Measurements from ENCODE around the gene PCMTD2.

Gene PCMTD2

DNA sequence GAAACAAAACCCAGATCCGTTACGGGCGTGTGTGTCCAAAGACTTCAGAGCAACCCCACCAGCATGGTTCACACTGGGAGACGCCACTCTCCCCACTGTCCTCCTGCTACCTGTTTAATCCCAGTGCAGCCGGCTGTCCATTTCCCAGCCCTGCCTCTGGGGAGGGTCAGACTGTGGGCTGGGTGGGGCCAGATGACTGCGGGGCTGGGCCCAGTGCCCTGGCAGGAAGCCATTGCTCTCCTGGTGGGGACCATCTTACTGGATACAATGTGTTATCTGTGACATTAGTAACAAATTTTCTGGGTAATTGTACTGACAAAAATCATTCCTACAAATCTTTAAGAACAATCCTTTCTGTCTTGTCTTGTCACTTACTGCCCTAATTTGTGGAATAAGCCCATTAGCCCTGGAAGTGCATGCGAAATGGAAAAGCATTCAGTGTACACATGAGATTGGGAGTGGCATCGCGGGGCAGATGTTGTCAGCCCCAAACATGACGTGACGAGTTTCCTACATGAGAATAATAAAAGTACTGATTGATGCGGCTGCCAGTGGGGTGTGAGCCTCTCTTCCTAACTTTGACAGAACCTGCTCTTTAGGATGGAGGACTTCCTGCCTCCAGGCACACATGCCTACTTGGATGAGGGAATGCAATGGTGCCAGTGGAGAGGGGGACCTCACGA, 37.9 kb upstream of the PCMTD2 start:
- no peak overlapping the region for H3K4me3 ChIP-seq (replicated peaks in 1 of 2; ENCODE audit: low read depth in 2 of 2, low read length in 2 of 2)
- TF ChIP-seq, protein P1, sequence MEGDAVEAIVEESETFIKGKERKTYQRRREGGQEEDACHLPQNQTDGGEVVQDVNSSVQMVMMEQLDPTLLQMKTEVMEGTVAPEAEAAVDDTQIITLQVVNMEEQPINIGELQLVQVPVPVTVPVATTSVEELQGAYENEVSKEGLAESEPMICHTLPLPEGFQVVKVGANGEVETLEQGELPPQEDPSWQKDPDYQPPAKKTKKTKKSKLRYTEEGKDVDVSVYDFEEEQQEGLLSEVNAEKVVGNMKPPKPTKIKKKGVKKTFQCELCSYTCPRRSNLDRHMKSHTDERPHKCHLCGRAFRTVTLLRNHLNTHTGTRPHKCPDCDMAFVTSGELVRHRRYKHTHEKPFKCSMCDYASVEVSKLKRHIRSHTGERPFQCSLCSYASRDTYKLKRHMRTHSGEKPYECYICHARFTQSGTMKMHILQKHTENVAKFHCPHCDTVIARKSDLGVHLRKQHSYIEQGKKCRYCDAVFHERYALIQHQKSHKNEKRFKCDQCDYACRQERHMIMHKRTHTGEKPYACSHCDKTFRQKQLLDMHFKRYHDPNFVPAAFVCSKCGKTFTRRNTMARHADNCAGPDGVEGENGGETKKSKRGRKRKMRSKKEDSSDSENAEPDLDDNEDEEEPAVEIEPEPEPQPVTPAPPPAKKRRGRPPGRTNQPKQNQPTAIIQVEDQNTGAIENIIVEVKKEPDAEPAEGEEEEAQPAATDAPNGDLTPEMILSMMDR (IDR thresholded peaks at IDR 0.05; ENCODE audit: low read depth, low read length): no peak
- DNase-seq (ENCODE audit: low read depth in 2 of 2): no peak

DNA sequence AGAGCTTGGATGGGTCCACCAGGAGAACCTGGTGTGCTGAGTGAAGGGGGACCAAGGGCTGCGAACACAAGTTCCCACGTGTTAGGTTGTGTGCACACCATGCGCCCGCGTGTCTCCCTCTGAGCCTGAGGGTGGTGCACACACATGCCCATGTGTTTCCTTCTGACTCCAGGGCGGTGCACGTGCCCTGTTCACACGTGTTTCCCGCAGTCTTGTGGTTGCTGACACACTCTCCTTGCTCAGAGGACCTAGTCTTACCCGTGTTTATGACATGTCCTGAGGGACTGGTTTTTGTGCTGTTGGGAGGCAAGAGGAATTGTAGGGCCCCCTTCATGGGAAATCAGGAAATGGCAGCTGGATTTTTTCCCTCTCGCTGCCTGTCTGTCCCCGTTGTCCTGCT, 36.3 kb upstream of the PCMTD2 start:
- H3K4me3 ChIP-seq (replicated peaks in 1 of 2; ENCODE audit: low read depth in 2 of 2, low read length in 2 of 2): no peak overlapping the region
- TF ChIP-seq, protein P1 (IDR thresholded peaks at IDR 0.05; ENCODE audit: low read depth, low read length): no peak
- DNase-seq (ENCODE audit: low read depth in 2 of 2): no peak

DNA sequence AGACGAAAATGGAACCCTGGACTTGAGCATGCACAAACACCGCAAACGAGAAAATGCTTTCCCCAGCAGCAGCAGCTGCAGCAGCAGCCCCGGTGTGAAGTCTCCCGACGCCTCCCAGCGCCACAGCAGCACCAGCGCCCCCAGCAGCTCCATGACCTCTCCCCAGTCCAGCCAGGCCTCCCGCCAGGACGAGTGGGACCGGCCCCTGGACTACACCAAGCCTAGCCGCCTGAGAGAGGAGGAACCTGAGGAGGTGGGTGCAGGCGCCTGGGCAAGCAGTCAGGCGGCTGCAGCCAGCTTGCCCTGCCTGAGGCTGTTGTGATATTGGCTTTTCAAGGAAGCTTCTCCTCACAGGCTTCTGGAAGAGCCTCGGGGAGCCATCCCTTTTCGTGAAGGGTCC, 35.8 kb upstream of the PCMTD2 start:
- TF ChIP-seq, protein P1 (IDR thresholded peaks at IDR 0.05; ENCODE audit: low read depth, low read length): no peak
- no peak for DNase-seq (ENCODE audit: low read depth in 2 of 2)
- no peak overlapping the region for H3K4me3 ChIP-seq (replicated peaks in 1 of 2; ENCODE audit: low read depth in 2 of 2, low read length in 2 of 2)

DNA sequence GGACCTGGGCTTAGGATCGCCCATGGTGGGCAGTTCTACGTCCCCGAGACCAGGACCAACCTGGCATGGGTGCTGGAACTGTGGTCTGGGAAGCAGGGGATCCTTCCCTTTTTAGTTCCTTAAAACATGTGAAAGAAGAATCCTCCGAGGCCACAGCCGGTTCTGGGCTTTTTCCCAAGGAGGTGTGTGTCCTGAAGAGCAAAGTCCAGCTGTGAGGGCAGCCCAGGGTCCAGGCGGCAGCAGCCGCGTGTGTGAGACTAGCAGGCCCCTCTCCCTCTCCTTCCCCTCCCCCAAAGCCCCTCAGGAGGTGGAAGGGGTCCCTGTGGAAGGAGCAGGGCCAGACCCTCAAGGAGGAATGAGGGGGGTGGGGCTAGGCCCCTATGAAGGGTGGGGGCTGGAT, 35.1 kb upstream of the PCMTD2 start:
- TF ChIP-seq, protein P1 (IDR thresholded peaks at IDR 0.05; ENCODE audit: low read depth, low read length): no peak
- DNase-seq (ENCODE audit: low read depth in 2 of 2): no peak
- H3K4me3 ChIP-seq (replicated peaks in 1 of 2; ENCODE audit: low read depth in 2 of 2, low read length in 2 of 2): no peak overlapping the region

DNA sequence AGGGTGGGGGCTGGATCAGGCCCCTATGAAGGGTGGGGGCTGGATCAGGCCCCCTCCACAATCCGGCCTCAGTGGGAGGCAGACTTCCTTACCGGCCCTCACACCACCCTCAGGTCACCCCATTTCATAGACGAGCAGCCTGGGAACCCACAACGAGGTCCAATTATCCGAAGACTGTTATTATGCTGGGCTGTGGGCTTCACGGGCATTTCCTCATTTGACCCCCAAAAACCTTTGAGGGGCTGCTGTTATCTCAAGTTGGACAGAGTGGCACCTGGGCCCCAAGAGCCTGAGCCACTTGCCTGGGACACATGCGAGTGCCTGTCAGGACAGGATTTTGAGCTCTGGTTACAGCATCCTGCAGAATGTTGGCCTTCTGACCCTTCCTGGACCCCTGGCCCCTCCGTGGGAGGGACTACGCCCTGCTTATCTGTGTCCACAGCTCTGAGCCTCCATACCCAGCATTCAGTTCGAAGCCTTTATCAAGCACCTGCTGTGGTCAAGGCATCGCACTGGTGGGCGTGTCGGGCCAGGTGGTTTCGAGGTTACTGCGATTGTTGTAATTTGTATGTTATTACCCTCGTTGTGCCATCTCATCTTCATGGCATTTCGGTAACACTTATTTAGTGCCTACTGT, 34.5 kb upstream of the PCMTD2 start:
- TF ChIP-seq, protein P1 (IDR thresholded peaks at IDR 0.05; ENCODE audit: low read depth, low read length): no peak
- H3K4me3 ChIP-seq (replicated peaks in 1 of 2; ENCODE audit: low read depth in 2 of 2, low read length in 2 of 2): no peak overlapping the region
- no peak for DNase-seq (ENCODE audit: low read depth in 2 of 2)

DNA sequence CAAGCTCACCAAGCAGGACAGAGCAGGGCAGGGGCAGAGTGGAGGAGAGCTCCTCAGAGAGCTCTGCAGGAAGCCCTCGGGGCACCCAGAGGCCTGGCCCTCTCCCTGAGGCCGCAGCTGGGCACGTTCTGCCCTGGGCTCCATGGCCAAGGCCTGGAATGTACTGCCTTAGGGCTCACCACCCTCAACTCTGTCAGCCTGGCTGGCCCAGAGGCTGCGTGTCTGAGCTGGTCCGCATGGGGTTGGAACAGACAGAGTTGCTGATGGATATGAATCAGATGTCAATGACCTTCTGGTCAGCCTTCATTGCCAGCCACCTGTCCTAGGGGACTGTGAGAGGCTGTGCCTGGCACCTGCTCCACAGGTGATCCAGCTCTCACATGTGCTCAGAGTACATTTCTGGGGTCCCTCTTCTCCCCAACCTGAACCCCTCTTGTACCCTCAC, 33.2 kb upstream of the PCMTD2 start:
- TF ChIP-seq, protein P1 (IDR thresholded peaks at IDR 0.05; ENCODE audit: low read depth, low read length): no peak
- peak; percentile 2 to 45 for DNase-seq (ENCODE audit: low read depth in 2 of 2)
- no peak overlapping the region for H3K4me3 ChIP-seq (replicated peaks in 1 of 2; ENCODE audit: low read depth in 2 of 2, low read length in 2 of 2)

All from cardiac fibroblast (primary cell).